Tibial nerve (tissue), 4 donors: ENCODE measurements around the gene PRKAG3.

Experiments
- EP300 ChIP-seq, 2 donors: sonication (generic); formaldehyde crosslinking; IDR thresholded peaks; one replicate each; pipeline ENCODE4 v1.6.1; 2017; ENCODE audit warnings: antibody characterized with exemption in 2 of 2, mild to moderate bottlenecking in 1 of 2
- POLR2A ChIP-seq, 2 donors: fragments of 450-650 bp; IDR thresholded peaks; one replicate each; pipeline ENCODE4 v1.6.1; 2017; ENCODE audit warnings: antibody characterized with exemption in 2 of 2, mild to moderate bottlenecking in 2 of 2, moderate library complexity in 2 of 2
- TF ChIP-seq, protein P1 (sequence below), 5 experiments: fragments of 200-600 bp in 3 of 5; fragments of 450-650 bp in 2 of 5; sonication (generic) in 3 of 5; IDR thresholded peaks; one replicate each; pipeline ENCODE4 v1.5.1; 2016 to 2019; ENCODE audit warnings: antibody characterized with exemption in 5 of 5, mild to moderate bottlenecking in 3 of 5, moderate library complexity in 2 of 5

GRCh38 chr2:218805627-218806026 is 26.0 kb downstream of the PRKAG3 start:
- TF ChIP-seq POLR2A (IDR thresholded peaks at IDR 0.05) (no peak), EP300 (IDR thresholded peaks at IDR 0.05) (no peak)
- TF ChIP-seq, protein P1, sequence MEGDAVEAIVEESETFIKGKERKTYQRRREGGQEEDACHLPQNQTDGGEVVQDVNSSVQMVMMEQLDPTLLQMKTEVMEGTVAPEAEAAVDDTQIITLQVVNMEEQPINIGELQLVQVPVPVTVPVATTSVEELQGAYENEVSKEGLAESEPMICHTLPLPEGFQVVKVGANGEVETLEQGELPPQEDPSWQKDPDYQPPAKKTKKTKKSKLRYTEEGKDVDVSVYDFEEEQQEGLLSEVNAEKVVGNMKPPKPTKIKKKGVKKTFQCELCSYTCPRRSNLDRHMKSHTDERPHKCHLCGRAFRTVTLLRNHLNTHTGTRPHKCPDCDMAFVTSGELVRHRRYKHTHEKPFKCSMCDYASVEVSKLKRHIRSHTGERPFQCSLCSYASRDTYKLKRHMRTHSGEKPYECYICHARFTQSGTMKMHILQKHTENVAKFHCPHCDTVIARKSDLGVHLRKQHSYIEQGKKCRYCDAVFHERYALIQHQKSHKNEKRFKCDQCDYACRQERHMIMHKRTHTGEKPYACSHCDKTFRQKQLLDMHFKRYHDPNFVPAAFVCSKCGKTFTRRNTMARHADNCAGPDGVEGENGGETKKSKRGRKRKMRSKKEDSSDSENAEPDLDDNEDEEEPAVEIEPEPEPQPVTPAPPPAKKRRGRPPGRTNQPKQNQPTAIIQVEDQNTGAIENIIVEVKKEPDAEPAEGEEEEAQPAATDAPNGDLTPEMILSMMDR (IDR thresholded peaks at IDR 0.05): no peak
